Stimulated activated CD4-positive, alpha-beta T cell treated with anti-CD3 and anti-CD28 coated beads, Interleukin-12 subunit alpha, Interleukin-12 subunit beta, amount 100 ng/mL, for 48 hours (primary cell): ENCODE data around the gene DPP6.

Source experiments
- DNase-seq, 3 donors: peaks; one replicate each; pipeline ENCODE4 v3.0.0-alpha.2; 2020; ENCODE audit warnings: low read depth in 2 of 3, low spot score in 1 of 3

DPP6 gene

DNA sequence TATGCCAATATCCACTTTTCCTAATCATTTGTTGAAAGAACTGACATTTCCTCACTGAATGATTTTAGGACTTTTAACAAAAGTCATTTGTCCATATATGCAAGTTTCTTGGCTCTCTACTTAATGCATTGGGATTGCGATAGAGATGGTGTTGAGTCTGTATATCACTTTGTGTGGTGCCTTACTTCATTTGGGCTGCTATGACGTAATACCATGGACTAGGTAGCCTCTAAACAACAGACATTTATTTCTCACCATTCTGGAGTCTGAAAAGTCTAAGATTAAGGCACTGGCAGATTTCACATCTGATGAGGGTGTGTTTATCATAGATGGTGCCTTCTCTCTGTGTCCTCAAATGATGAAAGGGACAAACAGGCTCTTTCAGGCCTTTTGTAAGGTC is 342.6 kb downstream of the DPP6 start:
- DNase-seq, result no peak

DNA sequence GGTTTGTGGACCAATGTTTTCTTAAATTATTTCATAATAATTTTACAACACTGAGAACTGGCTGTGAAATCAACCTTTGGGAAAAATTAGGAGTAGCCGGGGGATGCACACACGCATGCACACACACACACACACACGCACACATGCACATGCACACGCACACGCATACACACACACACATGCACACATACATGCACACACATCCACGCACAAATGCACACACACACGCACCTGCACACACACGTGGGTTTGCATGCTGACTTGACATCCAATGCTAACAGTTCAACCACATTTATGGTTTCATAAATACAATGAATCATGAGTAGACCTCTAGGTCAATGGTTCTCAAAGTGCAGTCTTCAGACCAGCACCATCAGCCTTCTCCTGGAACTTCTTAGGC is 354.1 kb downstream of the DPP6 start:
- DNase-seq, result no peak

DNA sequence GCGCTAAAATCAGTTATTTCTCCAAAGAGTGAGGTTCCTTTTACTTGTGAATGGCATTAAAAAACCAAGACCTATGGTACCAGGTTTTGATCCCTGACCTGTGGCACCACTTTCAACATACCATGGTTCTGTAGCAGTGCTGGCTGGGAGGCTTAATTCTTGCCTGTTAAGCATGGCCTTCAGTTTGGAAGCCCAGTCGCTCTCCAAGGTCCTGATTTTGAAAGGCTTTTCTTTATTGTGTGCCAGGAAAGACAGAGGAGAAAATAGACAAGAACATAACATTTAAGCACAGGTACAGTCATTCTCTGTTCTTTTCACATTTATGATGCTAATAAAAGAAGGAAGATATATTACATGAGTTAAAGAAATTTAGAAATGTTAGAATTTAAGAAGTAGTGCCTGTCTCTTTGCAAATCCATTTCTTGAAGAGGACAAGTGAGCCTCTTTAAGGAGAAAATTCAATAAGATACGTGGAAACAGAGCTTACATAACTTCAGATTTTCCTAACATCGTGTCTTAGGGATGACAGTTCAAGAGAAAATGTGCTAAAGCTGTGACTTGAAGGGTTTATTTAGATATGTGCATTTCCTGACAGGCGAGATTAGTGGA is 357.6 kb downstream of the DPP6 start:
- no peak for DNase-seq

DNA sequence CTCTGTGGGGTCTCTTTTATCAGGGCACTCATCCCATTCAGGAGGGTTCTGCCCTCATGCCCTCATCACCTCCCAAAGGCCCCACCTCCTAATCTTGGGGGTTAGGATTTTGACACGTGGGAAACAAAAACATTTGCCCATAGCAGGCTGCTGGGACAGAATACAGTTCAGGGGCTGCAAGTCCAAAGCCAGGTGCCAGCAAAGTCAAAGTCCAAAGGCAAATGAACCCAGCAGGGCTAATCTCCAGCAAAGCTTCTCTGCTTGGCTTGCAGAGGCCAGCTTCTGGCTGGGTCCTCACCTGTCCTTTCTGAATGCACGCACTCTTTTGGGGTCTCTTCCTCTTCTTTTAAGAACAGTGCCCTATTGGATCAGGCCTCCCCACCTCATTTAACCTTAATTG is 359.9 kb downstream of the DPP6 start:
- no peak for DNase-seq

DNA sequence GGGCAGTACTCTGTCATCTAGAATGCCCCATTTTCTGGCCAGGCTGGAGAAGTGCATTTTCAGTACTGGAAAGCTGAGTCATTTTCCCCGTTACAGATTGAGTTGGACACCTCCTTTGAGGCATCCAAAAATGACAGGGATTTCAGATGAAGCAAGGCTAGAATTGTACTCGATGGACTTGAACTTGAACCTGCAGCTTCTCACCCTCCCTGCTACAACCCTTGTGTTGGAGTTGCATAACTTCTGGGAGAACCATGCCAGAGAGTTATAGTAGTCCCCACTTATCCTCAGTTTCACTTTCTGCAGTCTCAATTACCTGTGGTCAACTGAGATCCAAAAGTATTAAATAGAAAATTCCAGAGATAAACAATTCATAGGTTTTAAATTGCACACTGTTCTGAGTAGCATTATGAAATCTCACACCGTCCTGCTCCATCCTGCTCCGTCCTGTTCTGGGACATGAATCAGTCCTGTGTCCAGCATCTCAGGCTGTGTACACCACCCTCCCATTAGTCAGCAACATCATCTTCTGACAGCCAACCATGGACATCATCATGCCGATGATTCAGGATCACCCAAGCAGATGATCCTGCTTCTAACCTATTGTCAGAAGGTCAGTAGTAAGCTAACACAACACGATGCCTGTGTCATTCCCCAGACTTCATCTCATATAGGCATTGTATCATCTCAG is 363.7 kb downstream of the DPP6 start:
- no peak for DNase-seq

DNA sequence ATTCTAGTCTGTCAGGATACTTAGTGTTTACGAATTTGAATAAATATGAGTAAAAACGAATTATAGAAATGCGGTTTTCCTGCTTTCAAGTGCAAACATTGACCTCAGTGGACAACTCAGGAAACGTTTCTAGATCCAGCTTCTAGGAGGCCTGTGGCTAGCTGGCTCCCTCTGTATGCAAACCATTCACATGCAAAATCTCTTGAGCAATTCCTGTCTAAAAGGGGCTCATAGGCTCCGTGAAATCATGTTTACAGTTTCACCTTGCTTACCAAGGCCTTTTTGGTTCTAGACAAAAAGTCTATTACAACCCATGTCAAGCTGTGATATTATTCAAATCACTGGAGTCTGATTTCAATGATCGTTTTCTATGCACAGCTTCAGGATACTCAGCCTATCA is 364.5 kb downstream of the DPP6 start:
- DNase-seq, result no peak

DNA sequence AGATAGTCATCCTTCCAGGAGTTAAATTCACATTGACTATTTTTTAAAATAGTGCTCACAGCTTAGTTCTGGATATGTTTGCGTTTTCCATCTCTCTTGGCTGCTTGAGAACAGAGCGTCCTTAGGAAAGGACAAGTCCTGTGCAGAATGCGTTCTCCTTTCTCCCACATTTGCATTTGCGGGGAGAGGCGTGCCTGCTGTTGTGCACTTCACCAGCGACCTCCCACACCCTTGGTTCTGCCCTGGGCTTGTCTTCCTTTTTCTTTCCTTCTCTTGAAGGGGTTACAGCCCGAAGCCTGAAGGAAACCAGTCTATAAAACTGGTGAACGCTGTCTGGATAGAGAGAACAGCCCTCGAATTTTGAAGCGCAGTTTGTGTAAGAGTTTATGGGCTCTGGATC is 367.1 kb downstream of the DPP6 start:
- no peak for DNase-seq

DNA sequence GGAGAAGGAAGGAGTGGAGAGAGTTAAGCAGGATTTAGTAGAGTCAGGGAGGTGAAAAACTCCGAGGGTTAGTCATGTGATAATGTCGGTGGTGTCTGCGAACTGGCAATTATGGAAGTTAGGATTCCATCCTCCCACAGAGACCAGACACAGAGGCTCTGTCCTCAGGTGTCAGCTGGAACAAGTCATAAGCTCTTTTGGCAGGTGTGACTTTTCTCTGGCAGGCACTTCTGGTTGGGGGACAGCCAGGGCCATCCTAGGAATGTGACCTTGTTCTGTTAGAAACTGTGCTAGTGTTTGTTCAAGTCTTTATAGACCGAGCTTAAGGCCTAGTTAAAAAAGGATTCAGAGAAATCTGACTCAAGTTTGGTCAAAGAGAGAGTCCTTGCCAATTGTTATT is 371.0 kb downstream of the DPP6 start:
- DNase-seq, result no peak

DNA sequence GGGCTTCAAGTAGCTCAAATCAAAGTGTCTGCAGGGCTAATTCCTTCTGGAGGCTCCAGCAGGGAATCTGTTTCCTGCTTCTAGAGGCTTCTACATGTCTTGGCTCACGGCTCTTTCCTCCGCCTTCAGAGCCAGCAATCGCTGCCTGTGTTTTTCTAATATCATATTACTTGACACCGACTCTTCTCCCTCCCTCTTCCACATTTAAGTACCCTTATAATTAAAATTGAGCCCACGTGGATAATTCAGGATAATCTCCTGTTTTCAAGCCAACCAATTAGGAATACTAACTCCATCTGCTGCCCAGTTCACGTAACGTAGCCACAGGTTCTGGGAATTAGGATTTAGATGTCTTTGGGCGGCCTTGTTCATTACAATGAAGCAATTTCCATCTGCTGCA is 372.2 kb downstream of the DPP6 start:
- no peak for DNase-seq

DNA sequence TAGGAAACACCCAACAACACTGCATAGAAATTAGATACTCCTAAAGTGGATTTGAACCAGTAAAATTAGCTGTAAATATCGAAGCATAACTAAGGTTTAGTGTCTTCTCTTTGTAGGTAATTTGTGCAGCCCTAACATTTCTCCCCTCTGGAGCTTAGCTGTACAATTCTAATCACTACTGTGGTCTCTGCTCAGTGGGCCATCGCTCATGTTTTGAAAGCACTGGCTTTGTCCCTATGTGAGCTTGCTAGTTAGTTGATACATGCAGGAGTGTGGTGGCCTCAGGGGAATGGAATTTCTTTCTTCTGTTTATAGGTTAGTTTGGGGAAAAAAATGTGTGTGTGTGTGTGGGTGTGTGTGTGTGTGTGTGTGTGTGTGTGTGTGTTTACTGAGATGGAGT is 373.1 kb downstream of the DPP6 start:
- no peak for DNase-seq

DNA sequence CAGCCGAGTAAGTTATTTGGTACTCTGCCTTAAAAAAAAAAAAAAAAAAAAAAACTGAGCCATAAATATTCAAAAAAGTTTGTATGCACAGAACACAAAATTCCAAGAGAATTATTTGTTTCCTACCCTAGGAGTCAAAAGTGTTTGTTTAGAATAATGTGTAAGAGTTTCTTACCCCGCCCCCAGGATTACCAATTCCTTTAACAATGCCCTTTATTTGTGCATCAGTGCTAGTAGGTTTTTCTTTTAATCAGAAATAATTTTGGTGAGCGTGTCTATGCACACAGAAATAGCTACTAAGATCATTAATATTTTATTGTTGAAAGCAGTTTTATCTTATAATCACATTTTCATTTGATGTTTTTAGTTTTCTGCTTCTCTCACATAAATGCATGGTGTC is 374.6 kb downstream of the DPP6 start:
- no peak for DNase-seq

DNA sequence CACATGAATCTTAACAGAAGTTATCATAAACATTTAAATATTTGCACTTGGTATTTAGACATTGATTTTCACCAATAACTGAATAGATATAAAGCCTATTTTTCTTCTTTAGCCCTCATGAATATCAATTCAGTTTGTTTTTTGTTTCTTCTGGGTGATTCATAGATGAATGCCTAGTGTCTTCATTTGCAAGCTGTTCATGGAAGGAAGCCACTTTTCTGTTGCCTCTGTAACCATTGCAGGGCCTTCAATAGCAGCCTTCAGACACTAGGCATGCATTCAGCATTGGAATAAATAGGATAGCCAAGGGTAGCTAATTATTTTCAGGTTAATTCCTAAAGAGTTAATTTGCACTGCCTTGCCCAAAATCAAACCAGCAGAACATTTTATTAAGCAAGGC is 375.3 kb downstream of the DPP6 start:
- no peak for DNase-seq

DNA sequence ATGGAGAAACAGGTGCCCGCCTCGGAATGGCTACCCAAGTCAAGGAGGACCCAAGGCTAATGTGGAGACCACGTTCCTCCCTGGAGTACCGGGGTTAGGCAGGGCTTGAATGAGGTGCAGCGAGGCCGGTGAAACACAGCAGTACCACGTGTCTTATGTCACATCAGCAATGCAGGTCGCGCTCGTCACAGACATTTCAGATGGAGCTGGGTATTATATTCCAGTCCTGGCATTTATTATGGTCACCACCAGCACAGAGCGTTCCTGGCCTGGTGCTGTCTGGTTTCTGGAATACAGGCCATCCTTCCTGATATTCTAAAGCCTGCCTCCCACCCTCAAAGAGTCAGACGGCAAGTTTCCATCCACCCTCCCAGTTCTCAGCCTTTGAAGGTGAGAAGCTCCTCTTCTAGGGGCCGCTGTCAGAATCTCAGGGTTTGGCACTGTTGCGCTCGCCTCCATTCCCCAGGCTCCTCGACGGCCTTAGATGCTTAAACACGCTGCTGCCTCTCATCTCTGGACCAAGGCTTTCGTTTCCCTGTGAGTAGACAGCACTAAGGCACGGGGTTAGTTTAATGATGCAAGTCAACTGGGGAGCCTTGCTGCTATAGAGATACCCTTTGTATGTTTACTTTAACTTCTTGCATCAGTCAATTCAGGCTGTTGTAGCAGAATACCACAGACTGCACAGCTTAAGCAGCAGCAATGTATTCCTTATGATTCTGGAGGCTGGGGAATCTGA is 377.6 kb downstream of the DPP6 start:
- no peak for DNase-seq

DNA sequence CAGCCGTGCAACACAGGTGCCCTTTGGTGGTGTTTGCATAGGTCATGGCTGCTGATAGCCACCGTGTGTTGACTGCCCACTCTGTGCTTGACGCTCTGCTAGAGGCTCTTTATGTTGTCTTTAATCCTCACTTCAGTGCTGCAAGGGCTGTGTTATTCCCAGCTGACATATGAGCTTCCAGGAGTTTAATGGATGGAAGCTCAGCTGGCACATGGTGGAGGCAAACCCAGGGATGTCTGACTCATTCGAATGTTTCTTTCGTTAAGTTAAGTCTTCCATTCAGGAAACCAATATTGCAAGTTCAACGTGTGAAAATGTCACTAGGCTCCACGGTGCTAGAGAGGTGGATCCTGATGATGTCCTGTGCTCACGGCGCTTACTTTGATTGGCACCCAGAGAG is 378.4 kb downstream of the DPP6 start:
- no peak for DNase-seq

DNA sequence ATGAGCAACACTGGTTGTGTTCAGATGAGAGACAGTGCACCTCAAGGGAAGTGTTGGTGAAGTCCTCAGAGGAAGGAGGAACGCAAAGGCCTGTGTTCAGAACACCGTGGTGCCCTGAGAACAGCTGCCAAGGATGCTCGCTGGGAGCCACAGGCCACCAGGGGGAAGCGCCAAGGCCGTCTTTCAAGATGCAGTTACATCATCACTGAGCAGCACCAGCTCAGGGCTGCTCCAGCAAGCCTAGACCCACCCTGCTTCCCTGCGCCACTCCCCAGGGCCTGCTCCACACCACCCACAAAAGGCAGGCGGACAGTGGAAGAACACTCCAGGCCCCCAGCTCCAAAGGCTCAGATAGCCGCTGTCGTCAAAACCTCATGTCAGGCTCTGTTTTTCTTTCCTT is 378.8 kb downstream of the DPP6 start:
- no peak for DNase-seq

DNA sequence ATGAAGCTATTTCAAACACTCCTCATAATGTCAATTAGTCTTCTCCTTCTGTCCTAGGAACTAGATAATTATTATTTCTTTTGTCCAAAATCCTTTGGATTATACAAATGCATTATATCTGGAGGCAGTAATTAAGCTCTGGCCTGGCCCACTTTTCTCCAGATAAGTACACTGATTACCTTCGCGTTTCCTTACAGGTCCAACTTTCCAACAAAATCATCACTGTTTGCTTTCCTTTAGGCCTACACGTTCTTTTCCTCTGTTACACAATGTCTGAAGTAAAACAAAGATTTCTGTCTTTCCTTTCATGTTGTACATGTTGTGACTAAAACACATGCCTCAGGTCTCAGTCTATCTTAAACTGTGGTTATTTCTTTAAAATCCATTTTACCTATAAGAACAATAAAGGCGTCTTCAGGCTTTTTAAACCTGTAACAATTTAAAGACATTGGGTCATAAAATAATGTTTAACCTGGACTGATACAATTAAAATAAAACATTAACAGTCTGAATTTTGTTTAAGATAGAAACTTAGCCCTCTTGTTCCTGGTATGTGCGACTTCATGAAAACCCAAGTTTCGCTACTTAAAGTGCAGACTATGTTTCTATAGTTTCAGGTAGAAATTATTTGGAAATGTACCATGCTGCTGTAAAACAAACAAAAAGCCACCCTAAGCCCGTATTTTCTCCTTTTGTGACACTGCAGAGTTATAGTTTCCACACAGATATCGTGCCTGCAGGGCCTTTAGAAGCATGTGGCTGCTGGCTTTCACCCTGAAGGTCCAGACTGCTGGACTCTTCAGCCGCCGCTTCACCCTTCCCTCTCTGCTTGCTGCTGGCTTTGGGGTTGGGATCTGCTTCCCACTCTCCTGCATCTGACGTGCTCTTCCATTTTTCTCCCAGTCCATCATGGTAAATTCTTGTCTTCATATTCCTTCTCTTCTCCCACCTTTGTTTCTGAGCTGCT is 381.7 kb downstream of the DPP6 start:
- no peak for DNase-seq

DNA sequence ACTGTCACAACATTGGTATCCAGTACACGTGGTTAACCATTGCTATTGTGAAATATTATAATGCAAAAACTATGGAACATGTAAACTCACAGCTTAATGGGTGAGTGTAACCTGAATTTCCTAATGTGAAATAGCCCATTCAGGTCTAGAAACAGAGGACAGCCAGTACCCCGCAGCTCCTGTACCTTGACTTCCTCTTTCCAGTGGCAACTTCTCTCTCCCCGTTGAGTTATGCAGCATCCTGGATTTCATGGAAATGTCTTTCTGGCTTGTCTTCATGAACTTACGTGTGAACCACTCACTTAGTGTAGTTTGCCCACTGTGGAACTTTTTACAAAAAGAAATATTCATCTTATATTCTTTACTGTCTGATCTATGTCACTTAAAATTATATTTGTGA is 384.4 kb downstream of the DPP6 start:
- no peak for DNase-seq

DNA sequence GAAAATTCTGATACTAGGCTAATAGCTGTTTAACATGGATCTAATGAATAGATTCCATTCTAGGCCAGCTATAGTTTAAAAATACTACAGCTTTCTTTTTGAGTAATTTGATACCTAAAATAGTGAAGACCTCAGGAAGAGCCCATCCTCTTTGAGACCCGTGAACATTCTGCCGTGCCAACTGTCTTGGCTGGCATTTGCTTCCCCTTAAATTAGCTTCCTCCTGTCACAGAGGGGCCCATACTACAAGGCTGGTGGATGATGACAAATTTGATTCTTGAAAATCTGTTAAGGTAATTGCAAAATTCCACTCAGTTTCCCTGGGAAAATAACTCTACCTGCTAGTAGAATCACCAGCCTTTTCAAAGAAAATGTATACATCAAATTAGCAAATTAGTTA is 385.0 kb downstream of the DPP6 start:
- no peak for DNase-seq

DNA sequence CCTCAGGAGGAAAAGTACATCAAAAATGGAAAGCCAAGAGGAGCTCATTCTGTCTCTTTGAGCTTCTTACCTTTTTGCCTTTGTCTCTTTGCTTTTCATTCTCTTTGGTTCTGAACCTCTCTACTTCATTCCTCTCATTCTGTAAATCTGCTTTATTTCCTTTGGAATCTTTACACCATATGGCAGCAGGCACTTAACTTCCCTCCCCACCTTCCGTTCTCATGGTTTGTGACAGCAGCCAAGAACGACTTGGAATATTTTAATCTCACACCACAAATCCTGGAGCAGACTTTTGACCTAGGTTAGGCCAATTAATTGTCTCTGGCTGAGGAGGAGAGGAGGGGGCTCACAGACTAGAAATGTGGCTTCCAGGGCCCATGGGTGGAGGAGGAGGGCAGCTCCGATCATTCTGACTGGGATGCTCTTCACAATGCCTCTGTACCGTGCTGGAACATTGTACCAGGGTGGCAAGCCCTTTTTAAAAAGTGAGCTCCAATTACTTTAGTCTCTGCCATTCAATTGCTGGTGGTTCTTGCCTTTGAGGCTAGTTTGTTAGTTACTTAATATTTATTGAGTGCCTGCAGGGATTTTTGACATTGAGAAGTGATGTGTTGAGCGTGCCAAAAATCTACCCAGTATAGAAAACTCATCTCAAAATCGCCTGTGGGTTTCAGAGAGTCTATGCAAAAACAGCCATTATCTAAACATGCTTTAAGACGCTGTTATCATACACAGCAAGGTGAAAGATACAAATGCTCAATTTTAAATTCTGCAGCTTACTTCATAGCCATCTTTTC is 386.6 kb downstream of the DPP6 start:
- DNase-seq, result no peak

DNA sequence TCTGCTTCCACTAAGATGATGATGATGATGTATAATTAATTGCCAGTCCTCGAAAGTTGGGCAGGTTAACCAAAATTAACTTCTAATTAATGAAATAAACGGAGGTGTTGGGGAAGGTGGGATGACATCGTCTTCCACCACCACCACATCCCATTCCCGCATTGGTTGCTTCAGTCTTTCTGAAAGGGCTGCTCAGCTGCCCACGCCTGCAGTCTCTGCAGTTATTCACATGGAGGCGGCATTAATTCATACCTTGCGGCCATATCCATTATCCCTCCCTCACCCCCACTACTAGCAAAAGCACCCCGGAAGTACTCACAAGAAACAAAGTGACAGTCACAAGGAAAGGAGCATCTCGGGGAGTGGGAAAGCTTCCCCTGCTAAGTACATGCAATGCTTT is 387.9 kb downstream of the DPP6 start:
- DNase-seq, result no peak

DNA sequence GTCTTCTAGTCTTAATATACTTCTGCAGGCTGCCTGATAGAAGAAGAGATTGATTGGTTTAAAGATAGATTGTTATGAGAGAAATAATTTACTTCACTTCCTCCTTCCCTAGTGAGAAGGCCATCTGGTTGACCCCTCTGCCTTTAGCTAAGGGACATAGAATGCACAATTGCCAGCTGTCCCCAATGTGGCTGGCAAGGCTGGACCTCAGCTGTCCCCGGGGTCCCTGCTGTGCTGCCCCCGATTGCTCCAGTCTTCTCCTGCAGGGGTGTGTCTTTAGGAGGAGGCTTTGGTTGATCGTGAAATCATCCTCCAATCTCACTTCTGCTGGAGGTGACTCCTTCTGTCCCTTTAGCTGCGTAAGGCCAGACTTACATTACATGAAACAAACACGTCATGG is 388.5 kb downstream of the DPP6 start:
- DNase-seq, result no peak
